CD4-positive, CD25-positive, alpha-beta regulatory T cell (primary cell): Measurements from ENCODE around the gene SETD6. TPM values are rescaled to one million over a fixed set of nuclear protein-coding genes. Genes with fewer than 3 reads are reported as not detected.

ENCODE experiments used
- ATAC-seq, 2 donors: fragments of 150-1000 bp; cut with Tn5 transposase; one replicate each; pipeline ENCODE4 v1.10.0; 2021; ENCODE audit warnings: low read depth in 2 of 2, moderate number of reproducible peaks in 2 of 2, moderate library complexity in 1 of 2
- DNase-seq, 3 donors: peaks; one replicate each; pipeline versions ENCODE4 v3.0.0 to v3.0.0-alpha.2; 2012 to 2022; ENCODE audit warnings: mixed read lengths in 1 of 3
- H3K27ac ChIP-seq: one replicate; pipeline ENCODE4 v1.7.0; 2013; ENCODE audit warnings: mild to moderate bottlenecking, low read length; ENCODE audit not compliant: insufficient read depth, poor library complexity, severe bottlenecking
- H3K27me3 ChIP-seq: one replicate; pipeline ENCODE4 v1.7.0; 2013; ENCODE audit warnings: low read length; ENCODE audit not compliant: control insufficient read depth, insufficient read depth
- H3K36me3 ChIP-seq: one replicate; pipeline ENCODE4 v1.7.0; 2013; ENCODE audit warnings: mild to moderate bottlenecking, low read length, moderate library complexity; ENCODE audit not compliant: control insufficient read depth, insufficient read depth
- H3K4me1 ChIP-seq: 2 replicates; pipeline ENCODE4 v1.7.0; 2013; ENCODE audit warnings: mild to moderate bottlenecking, low read length; ENCODE audit not compliant: insufficient read depth, control insufficient read depth, poor library complexity, severe bottlenecking
- H3K4me3 ChIP-seq: one replicate; pipeline ENCODE4 v1.7.0; 2013; ENCODE audit warnings: low read depth, mild to moderate bottlenecking, low read length, moderate library complexity
- H3K9me3 ChIP-seq, 2 experiments: 1 replicate in 1 of 2; 2 replicates in 1 of 2; pipeline ENCODE4 v1.7.0; 2013; ENCODE audit warnings: low read length in 2 of 2, mild to moderate bottlenecking in 1 of 2, moderate library complexity in 1 of 2; ENCODE audit not compliant: control insufficient read depth in 2 of 2
- H3K27ac Mint-ChIP-seq, 3 donors: one replicate each; pipeline ENCODE4 v1.8.0; 2020 to 2022; ENCODE audit warnings: mild to moderate bottlenecking in 3 of 3, mixed read lengths in 3 of 3, moderate library complexity in 2 of 3
- H3K27me3 Mint-ChIP-seq: one replicate; pipeline ENCODE4 v1.8.0; 2022; ENCODE audit warnings: mild to moderate bottlenecking, mixed read lengths
- H3K36me3 Mint-ChIP-seq: one replicate; pipeline ENCODE4 v1.8.0; 2020; ENCODE audit warnings: mixed read lengths
- H3K4me1 Mint-ChIP-seq, 4 donors: one replicate each; pipeline ENCODE4 v1.8.0; 2020 to 2022; ENCODE audit warnings: mixed read lengths in 4 of 4, mild to moderate bottlenecking in 1 of 4
- H3K4me3 Mint-ChIP-seq, 4 donors: one replicate each; pipeline ENCODE4 v1.8.0; 2020 to 2022; ENCODE audit warnings: mild to moderate bottlenecking in 4 of 4, mixed read lengths in 4 of 4, moderate library complexity in 3 of 4
- H3K9me3 Mint-ChIP-seq, 7 donors: one replicate each; pipeline ENCODE4 v1.8.0; 2020 to 2022; ENCODE audit warnings: mixed read lengths in 7 of 7, mild to moderate bottlenecking in 3 of 7, moderate library complexity in 2 of 7
- polyA plus RNA-seq, 4 donors: library from polyadenylated mRNA; unstranded; fragments of 300-500 nt; fragmentation: Illumina TruSeq; gene quantifications; one replicate each; pipeline ENCODE4 v1.2.3, GENCODE V29; 2021
- total RNA-seq: library from RNA; stranded (reverse); gene quantifications from one replicate; pipeline ENCODE4 v1.2.3, GENCODE V29; 2022

The SETD6 gene
- total and polyA plus RNA-seq, 5 donors from 2014 or later: 6.3 to 17.5 (median 9.4) TPM

GRCh38 chr16:58474296-58474695 lies 41.0 kb upstream of the SETD6 start:
- DNase-seq: no peak
- Histone ChIP-seq H3K27ac (no peak overlapping the region), H3K9me3 (no peaks in the 10 kb centered on the region), H3K4me1 (no peaks in the 10 kb centered on the region), H3K36me3 (no peaks in the 10 kb centered on the region), H3K27me3 (no peaks in the 10 kb centered on the region), H3K4me3 (no peak overlapping the region)
- no peaks in the 10 kb centered on the region for H3K36me3 Mint-ChIP-seq
- peaks cover 18% of the 10 kb centered on the region for H3K27me3 Mint-ChIP-seq
- H3K27ac Mint-ChIP-seq: no peak overlapping the region
- no peak overlapping the region for H3K4me3 Mint-ChIP-seq
- no peaks in the 10 kb centered on the region for H3K4me1 Mint-ChIP-seq
- peaks cover 0 to 2% (median 0%) of the 10 kb centered on the region in 7 donors for H3K9me3 Mint-ChIP-seq
- no peak for ATAC-seq

- Histone ChIP-seq H3K36me3 (no peaks in the 10 kb centered on the region), H3K27me3 (no peaks in the 10 kb centered on the region), H3K9me3 (no peaks in the 10 kb centered on the region), H3K4me3 (no peak overlapping the region), H3K4me1 (no peaks in the 10 kb centered on the region), H3K27ac (no peak overlapping the region)
- H3K9me3 Mint-ChIP-seq: peaks cover 0 to 2% (median 0%) of the 10 kb centered on the region in 7 donors
- no peaks in the 10 kb centered on the region for H3K4me1 Mint-ChIP-seq
- no peak overlapping the region for H3K4me3 Mint-ChIP-seq
- ATAC-seq (no peak), DNase-seq (no peak)
- H3K27ac Mint-ChIP-seq: peak overlapping the region in 1 of 3 donors; percentile 12
- peaks cover 11% of the 10 kb centered on the region for H3K27me3 Mint-ChIP-seq
- no peaks in the 10 kb centered on the region for H3K36me3 Mint-ChIP-seq
Measured at GRCh38 chr16:58475091-58475619, 40.2 kb upstream of the SETD6 start.

GRCh38 chr16:58476791-58477190 lies 38.5 kb upstream of the SETD6 start:
- Histone ChIP-seq H3K27me3 (no peaks in the 10 kb centered on the region), H3K27ac (no peak overlapping the region), H3K4me1 (no peaks in the 10 kb centered on the region), H3K4me3 (no peak overlapping the region), H3K9me3 (no peaks in the 10 kb centered on the region), H3K36me3 (no peaks in the 10 kb centered on the region)
- DNase-seq (no peak), ATAC-seq (no peak)
- Mint-ChIP-seq H3K36me3 (no peaks in the 10 kb centered on the region), H3K27ac (no peak overlapping the region), H3K4me3 (no peak overlapping the region), H3K9me3 (peaks cover 0 to 2% (median 0%) of the 10 kb centered on the region in 7 donors), H3K27me3 (peaks cover 5% of the 10 kb centered on the region), H3K4me1 (no peaks in the 10 kb centered on the region)

GRCh38 chr16:58478427-58478826 lies 36.9 kb upstream of the SETD6 start:
- peaks cover 7% of the 10 kb centered on the region for H3K27me3 Mint-ChIP-seq
- no peaks in the 10 kb centered on the region for H3K4me1 Mint-ChIP-seq
- Histone ChIP-seq H3K36me3 (no peaks in the 10 kb centered on the region), H3K4me3 (no peak overlapping the region), H3K27ac (no peak overlapping the region), H3K4me1 (no peaks in the 10 kb centered on the region), H3K27me3 (no peaks in the 10 kb centered on the region), H3K9me3 (no peaks in the 10 kb centered on the region)
- no peak overlapping the region for H3K27ac Mint-ChIP-seq
- H3K4me3 Mint-ChIP-seq: no peak overlapping the region
- no peak for DNase-seq
- ATAC-seq: no peak
- H3K9me3 Mint-ChIP-seq: peaks cover 0 to 2% (median 0%) of the 10 kb centered on the region in 7 donors
- no peaks in the 10 kb centered on the region for H3K36me3 Mint-ChIP-seq

GRCh38 chr16:58481226-58481869 lies 34.0 kb upstream of the SETD6 start:
- H3K27ac ChIP-seq: no peak overlapping the region
- Mint-ChIP-seq H3K36me3 (no peaks in the 10 kb centered on the region), H3K9me3 (no peaks in the 10 kb centered on the region), H3K27me3 (peaks cover 13% of the 10 kb centered on the region), H3K4me3 (no peak overlapping the region), H3K27ac (no peak overlapping the region), H3K4me1 (no peaks in the 10 kb centered on the region)
- ATAC-seq (no peak), DNase-seq (no peak)
- no peaks in the 10 kb centered on the region for H3K4me1 ChIP-seq
- no peaks in the 10 kb centered on the region for H3K27me3 ChIP-seq
- no peaks in the 10 kb centered on the region for H3K36me3 ChIP-seq
- H3K9me3 ChIP-seq: no peaks in the 10 kb centered on the region
- H3K4me3 ChIP-seq: no peak overlapping the region

GRCh38 chr16:58481931-58482330 lies 33.4 kb upstream of the SETD6 start:
- Histone ChIP-seq H3K36me3 (no peaks in the 10 kb centered on the region), H3K27me3 (no peaks in the 10 kb centered on the region), H3K4me3 (no peak overlapping the region), H3K27ac (no peak overlapping the region), H3K9me3 (no peaks in the 10 kb centered on the region), H3K4me1 (no peaks in the 10 kb centered on the region)
- H3K4me1 Mint-ChIP-seq: no peaks in the 10 kb centered on the region
- ATAC-seq (no peak), DNase-seq (no peak)
- H3K27me3 Mint-ChIP-seq: peaks cover 13% of the 10 kb centered on the region
- no peak overlapping the region for H3K4me3 Mint-ChIP-seq
- H3K27ac Mint-ChIP-seq: no peak overlapping the region
- no peaks in the 10 kb centered on the region for H3K36me3 Mint-ChIP-seq
- H3K9me3 Mint-ChIP-seq: peaks cover 0 to 1% (median 0%) of the 10 kb centered on the region in 7 donors

GRCh38 chr16:58485184-58485887 lies 30.0 kb upstream of the SETD6 start:
- Histone ChIP-seq H3K27me3 (no peaks in the 10 kb centered on the region), H3K4me3 (no peak overlapping the region), H3K36me3 (no peaks in the 10 kb centered on the region), H3K4me1 (peaks cover 6% of the 10 kb centered on the region), H3K27ac (no peak overlapping the region), H3K9me3 (no peaks in the 10 kb centered on the region)
- Mint-ChIP-seq H3K36me3 (no peaks in the 10 kb centered on the region), H3K4me1 (peaks cover 0 to 3% (median 0%) of the 10 kb centered on the region in 4 donors), H3K4me3 (no peak overlapping the region), H3K27ac (no peak overlapping the region), H3K27me3 (peaks cover 22% of the 10 kb centered on the region), H3K9me3 (peaks cover 0 to 2% (median 0%) of the 10 kb centered on the region in 7 donors)
- ATAC-seq (no peak), DNase-seq (no peak)
